GM10847 (cell line): Measurements from ENCODE around the gene SLC18A3.

Experiments
- POLR2A ChIP-seq: IDR thresholded peaks from 2 replicates; pipeline ENCODE4 v1.6.1; 2011; ENCODE audit not compliant: insufficient read length; ENCODE audit errors: extremely low read depth

SLC18A3 gene

DNA sequence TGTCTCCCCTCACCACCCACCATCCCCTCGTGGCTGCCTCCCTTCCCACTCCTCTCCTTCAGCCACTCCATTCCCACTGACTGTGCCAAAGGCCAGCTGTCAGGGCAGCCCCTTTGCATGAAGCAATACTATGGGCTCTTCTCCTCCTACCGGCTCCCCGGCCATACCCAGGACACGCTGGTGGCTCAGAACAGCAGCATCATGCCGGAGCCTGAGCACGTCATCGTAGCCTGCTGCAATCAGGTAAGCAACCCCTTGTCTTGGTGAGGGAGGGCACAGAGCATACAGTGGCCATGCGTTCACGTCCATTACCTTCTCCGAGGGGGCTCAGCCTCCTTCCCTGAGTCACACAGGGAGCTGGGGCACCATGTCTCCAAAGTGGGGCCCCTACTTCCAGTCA lies 15.3 kb downstream of the SLC18A3 start:
- no peak for TF ChIP-seq POLR2A

DNA sequence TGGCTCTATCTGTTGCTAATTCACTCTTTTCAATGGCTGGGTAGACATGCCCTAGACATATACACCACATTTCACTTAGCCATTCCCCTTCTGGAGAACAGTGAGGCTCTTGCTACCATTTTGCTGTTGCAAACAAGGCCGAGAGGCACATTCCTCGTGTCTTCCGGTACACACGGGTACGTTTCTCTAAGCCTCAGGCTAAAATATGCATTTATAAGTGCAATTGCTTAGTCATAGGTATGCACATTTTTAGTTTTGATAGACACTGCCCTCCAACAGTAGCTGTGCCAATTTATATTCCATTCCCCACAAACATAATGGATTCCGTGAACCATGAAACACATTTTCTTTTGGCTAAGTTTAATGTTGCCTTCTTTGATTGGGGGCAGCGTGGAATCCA lies 16.9 kb downstream of the SLC18A3 start:
- TF ChIP-seq POLR2A = no peak

DNA sequence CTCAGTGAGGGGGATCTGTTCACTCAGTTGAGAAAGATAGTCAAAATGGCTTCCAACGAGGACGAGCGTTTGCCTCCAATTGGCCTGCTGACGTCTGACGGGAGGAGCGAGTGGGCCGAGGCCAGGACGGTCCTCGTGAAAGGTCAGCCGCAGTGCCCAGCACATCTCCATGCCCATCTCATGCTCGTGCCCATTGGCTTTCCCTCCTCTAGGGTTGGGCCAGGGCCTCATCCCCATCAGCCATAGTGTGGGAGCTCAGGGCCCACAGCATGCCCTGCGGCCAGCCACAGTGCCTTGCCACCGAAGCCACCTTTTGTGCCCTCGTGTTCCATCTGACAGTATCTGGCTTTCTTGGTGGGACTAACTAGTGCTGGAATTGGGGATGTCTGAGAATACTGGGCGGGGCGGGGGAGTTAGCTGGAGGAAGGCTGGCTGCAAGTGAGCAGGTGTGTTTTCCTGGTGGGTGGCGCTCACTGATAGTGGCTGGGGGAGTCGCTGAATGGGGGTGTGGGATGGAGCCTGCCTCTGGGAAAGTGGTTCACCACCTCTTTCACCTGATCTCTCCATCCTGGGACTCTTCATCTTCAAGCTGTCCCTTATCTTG lies 17.6 kb downstream of the SLC18A3 start:
- TF ChIP-seq POLR2A = no peak

DNA sequence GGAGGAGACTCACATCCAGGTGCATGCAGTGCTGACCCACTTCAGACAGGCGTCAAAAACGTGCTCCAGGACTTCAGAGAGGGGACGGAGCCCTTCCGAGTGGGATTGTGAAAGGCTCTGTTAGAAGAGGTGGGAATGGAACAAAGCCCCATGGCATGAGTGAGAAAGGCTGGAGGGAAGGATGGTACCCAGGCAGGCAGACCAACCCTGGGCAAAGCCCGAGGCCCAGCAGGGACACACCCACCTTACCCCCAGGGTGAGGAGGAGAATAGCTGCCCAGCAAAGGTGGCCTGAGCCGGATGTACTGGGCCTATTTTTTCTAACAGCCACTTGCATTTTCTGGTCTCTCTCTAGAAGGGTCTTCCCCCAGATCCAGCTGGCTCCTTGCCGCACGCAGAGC lies 18.5 kb downstream of the SLC18A3 start:
- no peak for TF ChIP-seq POLR2A

DNA sequence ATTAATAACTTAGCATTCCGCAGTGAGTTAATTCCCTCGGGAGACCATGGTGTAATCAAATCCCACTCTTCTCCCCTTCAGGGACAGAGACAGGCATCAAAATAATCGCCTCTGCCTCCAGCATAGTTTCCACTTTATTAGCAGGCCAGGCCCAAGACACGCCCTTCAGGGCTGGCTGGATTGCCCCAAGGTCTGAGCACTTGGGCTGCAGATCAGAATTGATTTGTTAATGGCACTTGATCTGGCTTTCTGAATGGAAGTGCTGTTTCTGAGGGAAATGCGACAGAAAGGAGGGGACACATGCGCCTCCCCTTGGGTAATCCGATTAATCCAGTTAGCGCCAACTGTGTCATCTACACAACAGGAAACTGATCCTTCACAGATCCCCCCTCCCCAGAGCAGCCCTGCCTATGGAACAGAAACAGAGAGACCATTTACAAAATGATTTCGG lies 19.3 kb downstream of the SLC18A3 start:
- no peak for TF ChIP-seq POLR2A

DNA sequence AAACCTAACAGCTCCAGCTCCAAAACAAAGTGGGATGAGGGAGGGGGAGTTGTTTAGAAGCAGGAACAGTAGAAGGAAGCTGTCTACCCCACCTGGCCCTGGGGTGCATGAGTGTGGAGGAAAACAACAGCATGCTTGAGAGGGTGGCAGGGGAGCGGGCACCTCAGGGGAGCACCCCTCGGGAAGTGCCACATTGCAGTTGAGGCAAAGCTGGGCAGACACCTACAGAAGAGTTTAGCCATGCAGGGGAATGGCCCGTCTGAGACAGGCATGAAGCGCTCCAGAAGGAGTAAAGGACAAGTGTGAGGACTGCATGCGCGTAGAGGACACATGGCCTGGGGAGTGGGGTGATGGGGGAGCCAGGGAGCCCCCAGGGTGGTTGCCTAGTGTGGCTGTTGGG lies 21.9 kb downstream of the SLC18A3 start:
- TF ChIP-seq POLR2A = no peak

DNA sequence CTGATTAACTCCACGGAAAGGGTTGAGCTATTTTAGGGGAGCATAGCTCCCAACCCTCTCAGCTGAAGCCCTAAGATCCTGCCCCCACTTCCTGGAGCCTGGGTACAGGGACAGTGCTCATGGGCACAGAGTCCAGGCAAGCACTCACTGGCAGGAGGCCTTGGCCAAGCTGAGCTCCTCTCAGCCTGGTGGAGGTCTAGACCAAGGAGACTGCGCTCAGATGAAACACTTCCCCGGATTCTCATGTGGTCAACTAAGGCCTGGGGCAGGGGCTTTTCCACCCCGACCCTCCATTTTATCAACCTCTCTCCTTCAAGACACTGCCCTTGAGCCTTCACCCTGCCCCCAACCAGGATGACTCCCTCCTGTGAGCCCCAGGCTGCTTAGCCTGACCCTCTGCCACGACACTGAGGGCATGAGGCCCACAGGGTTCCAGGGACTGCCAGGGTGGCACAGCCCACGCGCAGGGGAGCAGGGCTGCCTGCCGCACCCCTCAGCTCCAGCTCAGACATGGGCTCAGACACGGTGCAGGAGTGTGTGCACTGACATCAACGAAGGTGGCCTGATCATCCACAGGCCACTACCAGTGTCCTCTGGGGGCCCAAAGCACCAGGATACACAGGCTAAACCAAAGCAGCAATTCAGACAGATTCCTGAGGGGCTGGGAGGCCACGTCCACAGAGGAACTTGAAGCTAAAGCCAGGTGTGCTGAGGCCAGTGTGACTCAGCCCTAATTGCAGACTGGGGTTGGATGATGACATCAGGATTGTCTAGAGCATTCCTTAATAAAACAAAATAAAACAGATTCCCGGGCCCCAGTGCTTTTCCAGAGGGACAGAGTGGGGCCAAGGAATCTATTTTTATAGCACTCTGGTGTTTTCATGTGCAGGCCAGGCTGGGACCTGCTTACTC lies 22.6 kb downstream of the SLC18A3 start:
- no peak for TF ChIP-seq POLR2A

DNA sequence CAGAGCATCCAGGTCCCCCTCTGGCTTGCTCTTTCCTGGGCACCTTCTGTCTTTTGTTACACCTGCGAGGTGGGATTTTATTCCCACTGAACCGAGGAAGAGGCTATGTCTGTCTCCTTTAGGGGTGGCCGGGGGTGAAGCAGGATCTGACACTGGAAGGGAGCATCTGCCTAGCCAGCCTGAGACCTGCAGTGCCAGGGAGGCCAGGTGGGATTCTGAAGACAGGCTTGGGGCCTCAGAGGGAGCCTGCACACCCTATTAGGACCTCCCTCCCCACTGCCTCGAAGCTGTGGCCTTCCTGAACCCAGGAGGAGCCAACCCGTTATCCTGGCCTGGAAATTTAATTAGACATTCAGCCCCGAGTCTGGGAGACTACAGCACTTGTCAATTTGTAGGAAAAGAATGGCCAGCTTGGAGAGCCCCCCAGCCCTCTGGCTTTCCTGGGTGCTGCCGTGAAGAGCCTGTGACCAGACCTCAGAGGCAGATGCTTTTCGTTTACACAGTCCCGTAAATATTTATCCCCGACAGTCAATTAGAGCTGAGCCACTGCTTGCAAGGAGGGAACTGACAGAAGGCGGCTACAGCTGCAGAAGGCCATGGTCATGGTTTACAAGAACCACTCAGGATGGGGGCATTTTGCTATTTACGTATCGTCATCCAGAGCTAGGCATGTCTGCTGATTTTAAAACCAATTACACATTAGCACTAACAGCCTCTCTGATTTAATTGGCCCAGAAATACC lies 23.4 kb downstream of the SLC18A3 start:
- no peak for TF ChIP-seq POLR2A

DNA sequence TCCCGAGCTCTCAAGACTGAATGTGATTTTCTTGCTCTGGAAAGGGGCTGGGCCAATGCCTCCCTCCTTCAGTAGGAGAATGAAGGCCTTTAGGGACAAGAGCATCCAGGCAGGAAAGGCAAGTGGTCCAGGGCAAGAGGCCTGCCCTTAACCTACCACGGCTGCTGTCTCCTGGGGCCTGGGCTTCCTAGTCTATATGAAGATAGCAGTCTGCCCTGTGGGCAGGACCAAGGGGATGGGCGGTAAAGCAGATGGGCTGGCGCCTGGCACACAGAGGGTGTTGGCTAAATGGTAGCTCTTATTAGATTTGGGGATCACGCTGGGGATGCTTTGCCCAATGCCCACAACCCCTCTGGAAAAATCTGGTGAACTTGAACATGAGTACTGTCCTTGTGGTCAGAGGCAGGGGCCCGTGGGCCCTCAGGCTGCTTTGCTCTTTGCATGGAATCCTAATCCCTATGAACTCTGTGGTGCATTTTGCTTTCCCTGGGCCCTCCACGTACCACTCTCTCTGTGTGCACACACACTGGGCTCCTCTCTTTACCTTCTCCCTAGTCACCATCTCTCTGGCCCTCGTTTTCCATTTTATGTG lies 24.1 kb downstream of the SLC18A3 start:
- no peak for TF ChIP-seq POLR2A

DNA sequence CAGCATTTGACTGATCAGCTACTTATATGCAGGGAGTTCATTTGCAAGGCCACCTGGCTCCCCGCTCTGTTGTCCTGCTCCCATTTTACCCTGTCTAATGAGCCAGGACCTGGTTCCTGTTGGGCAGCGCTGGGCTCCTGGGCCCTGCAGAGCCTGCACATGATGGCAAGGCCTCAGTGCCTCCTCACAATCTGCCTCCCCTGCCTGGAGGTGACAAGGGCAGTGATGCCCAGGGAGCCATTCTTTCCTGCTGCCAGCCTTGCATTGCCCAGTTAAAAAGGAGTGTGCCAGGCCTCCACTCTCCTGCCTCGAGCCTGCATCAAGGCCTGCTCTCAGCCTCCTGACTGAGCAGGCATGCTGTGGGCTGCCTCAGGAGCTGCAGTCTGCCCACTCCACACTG lies 32.2 kb downstream of the SLC18A3 start:
- no peak for TF ChIP-seq POLR2A

DNA sequence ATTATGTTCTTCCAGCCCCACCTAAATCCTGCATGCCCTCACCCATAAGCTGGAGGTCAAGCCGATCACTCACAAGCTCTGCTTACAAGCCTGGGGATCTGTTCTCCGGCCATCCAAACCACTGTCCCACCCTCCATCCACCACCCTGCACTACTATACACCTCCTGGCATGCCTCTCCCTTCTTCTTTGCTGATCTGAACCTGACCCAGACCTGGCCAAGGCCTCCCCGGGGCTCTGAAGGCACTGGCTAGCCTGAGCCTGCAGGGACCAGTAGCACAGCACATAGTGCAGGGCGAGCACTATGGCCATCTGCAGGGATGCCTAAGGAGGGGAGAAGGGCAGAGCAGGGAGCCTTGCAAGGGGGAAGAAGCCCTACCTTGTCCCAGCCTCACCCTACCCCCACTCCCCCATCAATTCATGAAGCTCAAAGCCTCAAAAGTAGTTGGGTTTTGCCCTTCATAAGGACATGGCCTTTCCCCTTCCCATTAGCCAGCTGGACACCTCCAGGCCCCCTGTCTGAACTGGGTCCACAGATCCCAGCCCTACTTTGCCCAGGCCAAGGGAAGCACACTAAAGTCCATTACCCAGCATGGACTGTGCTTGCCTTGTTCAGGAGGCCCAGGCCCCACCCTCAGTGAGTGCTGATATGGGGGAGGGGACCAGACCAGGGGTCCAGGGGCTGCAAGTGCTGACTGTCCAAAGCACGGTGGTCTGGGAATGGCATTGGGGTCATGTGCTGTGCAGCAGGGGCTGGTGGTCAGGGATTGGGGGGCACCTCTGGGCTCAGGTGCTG lies 33.3 kb downstream of the SLC18A3 start:
- TF ChIP-seq POLR2A = no peak

DNA sequence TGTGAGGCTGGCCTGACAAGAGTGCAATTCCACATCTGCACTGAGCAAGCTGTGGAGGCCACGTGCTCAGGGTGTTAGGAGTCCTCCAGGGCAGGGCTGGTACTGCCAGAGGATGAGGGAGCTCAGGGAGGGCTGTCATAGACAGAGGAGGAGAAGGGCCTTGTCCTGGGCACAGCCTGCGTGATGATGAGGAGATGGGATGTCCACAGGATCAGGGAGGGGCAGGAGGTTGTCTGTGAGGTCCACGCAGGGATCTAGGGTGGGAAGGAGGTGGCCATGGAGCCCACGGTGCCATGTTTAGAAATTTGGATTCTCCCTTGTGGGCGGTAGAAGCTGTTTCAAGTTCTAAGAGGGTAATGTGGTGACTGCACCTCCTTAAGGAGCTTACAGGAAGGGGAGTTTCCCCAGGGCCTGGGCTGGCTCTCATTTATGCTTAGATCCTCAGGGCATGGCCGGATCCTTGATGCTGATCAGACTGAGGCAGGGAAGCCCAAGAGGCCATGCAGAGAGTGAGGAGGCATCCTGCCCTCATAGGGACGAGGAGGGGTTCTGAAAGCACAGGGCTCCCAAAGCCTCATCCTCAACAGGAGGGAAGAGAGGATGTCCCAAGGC lies 34.0 kb downstream of the SLC18A3 start:
- TF ChIP-seq POLR2A = no peak

DNA sequence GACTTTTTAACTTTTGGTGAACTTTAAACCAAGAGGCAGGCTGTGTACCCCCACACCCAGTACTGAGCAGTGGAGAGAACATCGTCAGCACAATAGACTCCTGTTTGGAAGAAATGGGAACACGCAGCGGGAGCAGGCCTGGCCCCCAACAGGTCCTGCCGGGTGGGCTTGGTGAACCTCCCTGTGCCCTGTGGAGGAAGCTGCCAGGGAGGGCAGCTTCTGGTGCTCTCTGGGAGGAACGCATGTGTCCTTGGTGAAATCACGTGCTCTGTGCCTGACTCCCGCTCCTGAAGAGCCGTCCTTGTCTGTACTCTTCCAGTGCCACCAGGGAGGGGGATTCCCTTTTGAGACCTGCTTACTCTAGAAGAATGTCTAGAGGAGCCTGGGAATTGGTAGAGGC lies 35.3 kb downstream of the SLC18A3 start:
- TF ChIP-seq POLR2A = no peak

DNA sequence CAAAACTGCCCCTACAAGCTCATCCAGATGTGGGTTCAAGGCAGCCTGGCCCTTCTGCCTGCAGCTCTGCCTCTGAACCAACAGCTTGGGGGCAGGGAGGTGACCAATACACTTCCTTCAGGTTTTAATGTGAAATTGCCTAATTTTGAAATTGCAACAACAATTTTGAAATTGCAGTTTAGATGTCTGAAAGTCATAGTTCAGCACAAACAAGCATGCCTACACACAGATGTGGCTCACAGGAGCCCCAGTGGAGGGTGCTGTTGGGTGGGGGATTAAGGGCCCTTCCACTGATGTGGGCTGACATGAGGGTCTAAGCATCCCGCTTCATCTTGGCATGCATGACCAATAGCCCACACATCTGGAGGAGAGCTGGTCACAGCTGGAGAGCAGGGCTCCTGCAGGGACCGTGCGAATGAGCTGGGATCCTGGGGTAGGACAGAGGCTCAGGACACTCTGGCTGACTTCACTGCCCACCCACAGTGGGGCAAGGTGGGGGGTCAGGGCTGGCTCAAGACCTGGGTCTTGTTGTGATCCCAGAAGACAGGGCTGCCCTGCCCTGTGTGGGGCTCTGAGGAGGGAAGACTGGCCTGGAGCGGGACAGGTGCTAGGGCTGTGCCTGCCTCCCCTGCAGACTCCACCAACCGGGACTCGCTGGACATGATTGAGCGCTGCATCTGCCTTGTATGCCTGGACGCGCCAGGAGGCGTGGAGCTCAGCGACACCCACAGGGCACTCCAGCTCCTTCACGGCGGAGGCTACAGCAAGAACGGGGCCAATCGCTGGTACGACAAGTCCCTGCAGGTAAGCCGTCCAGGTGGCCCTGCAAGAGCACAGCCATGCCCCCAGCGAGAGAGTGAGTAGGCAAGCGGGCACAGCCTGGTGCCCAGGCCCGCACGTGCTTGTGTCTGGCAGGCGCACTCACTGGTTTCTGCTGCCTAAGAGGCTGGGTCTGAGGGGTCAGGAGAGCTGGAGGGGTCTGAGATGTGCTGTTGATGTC lies 36.1 kb downstream of the SLC18A3 start:
- TF ChIP-seq POLR2A = no peak

DNA sequence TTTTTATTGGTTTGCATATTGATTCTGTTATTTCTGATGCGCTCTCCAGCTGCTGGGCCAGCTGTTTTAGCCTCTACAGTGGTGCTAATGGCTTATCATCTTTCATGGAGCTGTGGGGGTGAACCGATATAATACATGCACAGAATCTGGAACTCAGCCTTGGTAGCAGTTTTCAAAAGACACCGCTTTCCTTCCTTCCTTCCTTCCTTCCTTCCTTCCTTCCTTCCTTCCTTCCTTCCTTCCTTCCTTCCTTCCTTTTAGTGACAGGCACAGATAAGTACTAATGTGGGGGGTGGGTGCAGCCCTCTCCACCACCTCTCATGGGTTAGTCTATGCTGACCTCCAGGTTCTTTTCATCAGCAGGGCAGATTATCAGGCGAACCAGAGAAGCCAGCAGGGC lies 37.4 kb downstream of the SLC18A3 start:
- TF ChIP-seq POLR2A = no peak
